ENCODE data around the gene ESD. TPM values are rescaled to one million over a fixed set of nuclear protein-coding genes. Genes with fewer than 3 reads are reported as not detected.

The ESD gene
- total and polyA plus RNA-seq, 2 donors (not counting 3 experiments of a cell fraction or from before 2014, with no cell fraction given): 45.3 to 81.1 TPM

GRCh38 chr13:46731535-46731934 lies 65.4 kb downstream of the ESD start:
- H3K27ac ChIP-seq (ENCODE audit: insufficient read depth, low read depth, low read length): no peak overlapping the region
- H3K9ac ChIP-seq (replicated peaks; ENCODE audit: extremely low read depth, insufficient read depth, low read length): no peak overlapping the region
- no peak overlapping the region for H3K4me3 ChIP-seq (replicated peaks in 1 of 3; ENCODE audit: insufficient read depth in 1 of 3, low read depth in 1 of 3, low read length in 3 of 3)
- H3K4me2 ChIP-seq (ENCODE audit: insufficient read depth, low read length): no peak overlapping the region
- H3K27me3 ChIP-seq (ENCODE audit: control insufficient read depth in 2 of 2, insufficient read depth in 2 of 2, low read length in 2 of 2): no peaks in the 10 kb centered on the region
- TF ChIP-seq POLR2A (IDR thresholded peaks at IDR 0.05; ENCODE audit: low read depth, low read length) (no peak), EZH2 (IDR thresholded peaks at IDR 0.05; ENCODE audit: borderline replicate concordance, low read depth, low read length, severe bottlenecking) (no peak), MAX (IDR thresholded peaks at IDR 0.05; ENCODE audit: insufficient read depth, insufficient read length) (no peak), JUN (IDR thresholded peaks at IDR 0.05; ENCODE audit: borderline replicate concordance, insufficient read depth, insufficient read length, low read depth) (no peak), FOS (IDR thresholded peaks at IDR 0.05; ENCODE audit: borderline replicate concordance, insufficient read depth, low read length) (no peak), POLR2AphosphoS5 (IDR thresholded peaks at IDR 0.05; ENCODE audit: insufficient read depth, low read depth, low read length) (no peak), MYC (IDR thresholded peaks at IDR 0.05; ENCODE audit: low read depth, low read length) (no peak), GATA2 (IDR thresholded peaks at IDR 0.05; ENCODE audit: insufficient read depth, insufficient read length, low read depth, low read length) (no peak), CTCF (IDR thresholded peaks at IDR 0.05; ENCODE audit: extremely low read depth in 1 of 2, insufficient read depth in 1 of 2, low read depth in 1 of 2, low read length in 2 of 2) (no peak)
- no TSS peak for BruUV-seq (replicated peaks)
- FAIRE-seq (no peak), DNase-seq (ENCODE audit: low read depth, low spot score) (no peak)
- H3K36me3 ChIP-seq (ENCODE audit: control insufficient read depth in 2 of 2, extremely low read depth in 1 of 2, insufficient read depth in 2 of 2, low read length in 2 of 2): peaks cover 3 to 6% of the 10 kb centered on the region in 2 experiments
- no peak overlapping the region for H2AFZ ChIP-seq (ENCODE audit: low read depth, low read length)
- no peaks in the 10 kb centered on the region for H3K9me3 ChIP-seq (replicated peaks; ENCODE audit: control insufficient read depth, insufficient read depth, low read length)
- intact Hi-C loops (cut with micrococcal nuclease): no loop called here
- no peaks in the 10 kb centered on the region for H3K79me2 ChIP-seq (ENCODE audit: control insufficient read depth, insufficient read depth, low read length)
- no peaks in the 10 kb centered on the region for H3K9me1 ChIP-seq (replicated peaks; ENCODE audit: control insufficient read depth, extremely low read depth, insufficient read depth, low read length)
- dilution Hi-C loops (cut with MboI; ENCODE audit: extremely low pct_ligation_motif_present, low sequenced_read_pairs): no loop called here
- ChIA-PET CTCF (interaction anchor here (2.9 kb wide), 1 partner anchor 11 kb away, joined by 8 read pairs; no protein-coding TSS in a partner anchor), POLR2A (no interaction called here)
- no peaks in the 10 kb centered on the region for H4K20me1 ChIP-seq (replicated peaks; ENCODE audit: control insufficient read depth, extremely low read depth, insufficient read depth, low read length)
- no peaks in the 10 kb centered on the region for H3K4me1 ChIP-seq (ENCODE audit: control insufficient read depth, extremely low read depth, insufficient read depth, low read length)

All from endothelial cell of umbilical vein (primary cell).